Immature natural killer cell (primary cell): Measurements from ENCODE around the gene PIK3C3. TPM values are rescaled to one million over a fixed set of nuclear protein-coding genes. Genes with fewer than 3 reads are reported as not detected.

Experiments
- DNase-seq, 3 donors: peaks; one replicate each; pipeline ENCODE4 v3.0.0; 2022; ENCODE audit warnings: mixed read lengths in 1 of 3
- H3K27ac Mint-ChIP-seq, 6 donors: one replicate each; pipeline ENCODE4 v1.8.0; 2020; ENCODE audit warnings: mixed read lengths in 6 of 6, mild to moderate bottlenecking in 5 of 6, inconsistent platforms in 4 of 6, moderate library complexity in 3 of 6
- H3K27me3 Mint-ChIP-seq, 3 donors: one replicate each; pipeline ENCODE4 v1.8.0; 2020 to 2021; ENCODE audit warnings: low read depth in 3 of 3, mild to moderate bottlenecking in 3 of 3, mixed read lengths in 3 of 3, moderate library complexity in 3 of 3, inconsistent platforms in 1 of 3
- H3K36me3 Mint-ChIP-seq, 3 donors: one replicate each; pipeline ENCODE4 v1.8.0; 2020; ENCODE audit warnings: mixed read lengths in 3 of 3, inconsistent platforms in 2 of 3, mild to moderate bottlenecking in 2 of 3
- H3K4me1 Mint-ChIP-seq, 2 donors: one replicate each; pipeline ENCODE4 v1.8.0; 2020; ENCODE audit warnings: inconsistent platforms in 2 of 2, mild to moderate bottlenecking in 2 of 2, mixed read lengths in 2 of 2, moderate library complexity in 1 of 2
- H3K4me3 Mint-ChIP-seq, 5 donors: one replicate each; pipeline ENCODE4 v1.8.0; 2020; ENCODE audit warnings: mild to moderate bottlenecking in 5 of 5, mixed read lengths in 5 of 5, inconsistent platforms in 3 of 5, moderate library complexity in 3 of 5
- H3K9me3 Mint-ChIP-seq, 6 donors: one replicate each; pipeline ENCODE4 v1.8.0; 2020; ENCODE audit warnings: mild to moderate bottlenecking in 6 of 6, mixed read lengths in 6 of 6, inconsistent platforms in 4 of 6, moderate library complexity in 3 of 6
- polyA plus RNA-seq, 3 donors: library from polyadenylated mRNA; unstranded; fragments of 300-500 nt; fragmentation: Illumina TruSeq; gene quantifications; one replicate each; pipeline ENCODE4 v1.2.3, GENCODE V29; 2021

The PIK3C3 gene
- polyA plus RNA-seq, 3 donors from 2014 or later = 23.4 to 47.0 (median 28.1) TPM

- H3K36me3 Mint-ChIP-seq = peaks cover 7 to 10% (median 8%) of the 10 kb centered on the region in 3 donors
- H3K4me1 Mint-ChIP-seq = peaks cover 34 to 85% of the 10 kb centered on the region in 2 donors
- H3K27me3 Mint-ChIP-seq = no peaks in the 10 kb centered on the region
- peak in 1 of 3 donors; percentile 7 for DNase-seq
- H3K9me3 Mint-ChIP-seq = no peaks in the 10 kb centered on the region
- peak overlapping the region in 5 of 6 donors; percentile 3 to 82 (median 26) for H3K27ac Mint-ChIP-seq
- H3K4me3 Mint-ChIP-seq = peak overlapping the region in 4 of 5 donors; percentile 0 to 39 (median 18)
These were observed 19.8 kb downstream of the PIK3C3 start for GRCh38 chr18:41974796-41975201.

- H3K9me3 Mint-ChIP-seq = no peaks in the 10 kb centered on the region
- H3K27ac Mint-ChIP-seq = peak overlapping the region in 3 of 6 donors; percentile 26 to 82 (median 78)
These were observed 20.2 kb downstream of the PIK3C3 start for GRCh38 chr18:41975284-41975683.

GRCh38 chr18:41977233-41977632, 22.2 kb downstream of the PIK3C3 start:
- Mint-ChIP-seq H3K4me1 (peaks cover 32 to 79% of the 10 kb centered on the region in 2 donors), H3K9me3 (no peaks in the 10 kb centered on the region), H3K36me3 (peaks cover 4 to 10% (median 4%) of the 10 kb centered on the region in 3 donors), H3K27ac (no peak overlapping the region), H3K4me3 (no peak overlapping the region), H3K27me3 (no peaks in the 10 kb centered on the region)
- DNase-seq = no peak

More at GRCh38 chr18:41975284-41975683, 20.2 kb downstream of the PIK3C3 start:
- Mint-ChIP-seq H3K4me1 (peaks cover 31 to 85% of the 10 kb centered on the region in 2 donors), H3K36me3 (peaks cover 4 to 10% (median 4%) of the 10 kb centered on the region in 3 donors), H3K27me3 (no peaks in the 10 kb centered on the region), H3K4me3 (peak overlapping the region in 4 of 5 donors; percentile 0 to 39 (median 18))
- DNase-seq = no peak

GRCh38 chr18:41982942-41983660, 28.1 kb downstream of the PIK3C3 start:
- Mint-ChIP-seq H3K27ac (peak overlapping the region in 4 of 6 donors; percentile 5 to 40 (median 22)), H3K4me1 (peaks cover 15 to 47% of the 10 kb centered on the region in 2 donors), H3K4me3 (no peak overlapping the region), H3K36me3 (peaks cover 0 to 2% (median 1%) of the 10 kb centered on the region in 3 donors), H3K27me3 (peaks cover 0 to 2% (median 0%) of the 10 kb centered on the region in 3 donors), H3K9me3 (no peaks in the 10 kb centered on the region)
- no peak for DNase-seq

GRCh38 chr18:41985914-41986313, 30.9 kb downstream of the PIK3C3 start:
- Mint-ChIP-seq H3K4me3 (no peak overlapping the region), H3K36me3 (peaks cover 3 to 14% (median 4%) of the 10 kb centered on the region in 3 donors), H3K4me1 (peaks cover 12 to 24% of the 10 kb centered on the region in 2 donors), H3K27ac (no peak overlapping the region), H3K9me3 (no peaks in the 10 kb centered on the region), H3K27me3 (peaks cover 0 to 2% (median 0%) of the 10 kb centered on the region in 3 donors)
- no peak for DNase-seq

- peaks cover 14 to 28% (median 17%) of the 10 kb centered on the region in 3 donors for H3K36me3 Mint-ChIP-seq
- H3K27ac Mint-ChIP-seq = no peak overlapping the region
- DNase-seq = no peak
- peaks cover 7 to 18% of the 10 kb centered on the region in 2 donors for H3K4me1 Mint-ChIP-seq
- peaks cover 0 to 2% (median 0%) of the 10 kb centered on the region in 3 donors for H3K27me3 Mint-ChIP-seq
- no peaks in the 10 kb centered on the region for H3K9me3 Mint-ChIP-seq
- H3K4me3 Mint-ChIP-seq = no peak overlapping the region
These were observed 34.5 kb downstream of the PIK3C3 start for GRCh38 chr18:41989508-41989907.

- Mint-ChIP-seq H3K36me3 (peaks cover 28 to 43% (median 29%) of the 10 kb centered on the region in 3 donors), H3K4me1 (peaks cover 7 to 10% of the 10 kb centered on the region in 2 donors), H3K4me3 (no peak overlapping the region), H3K27ac (no peak overlapping the region), H3K27me3 (no peaks in the 10 kb centered on the region), H3K9me3 (no peaks in the 10 kb centered on the region)
- no peak for DNase-seq
These were observed 37.0 kb downstream of the PIK3C3 start for GRCh38 chr18:41992066-41992465.

GRCh38 chr18:41992703-41993102, 37.7 kb downstream of the PIK3C3 start:
- no peak overlapping the region for H3K4me3 Mint-ChIP-seq
- no peaks in the 10 kb centered on the region for H3K9me3 Mint-ChIP-seq
- no peak overlapping the region for H3K27ac Mint-ChIP-seq
- DNase-seq = no peak
- H3K4me1 Mint-ChIP-seq = peaks cover 7 to 10% of the 10 kb centered on the region in 2 donors
- no peaks in the 10 kb centered on the region for H3K27me3 Mint-ChIP-seq
- peaks cover 31 to 48% (median 33%) of the 10 kb centered on the region in 3 donors for H3K36me3 Mint-ChIP-seq

GRCh38 chr18:41993151-41993550, 38.1 kb downstream of the PIK3C3 start:
- H3K4me1 Mint-ChIP-seq = peaks cover 7 to 10% of the 10 kb centered on the region in 2 donors
- no peak overlapping the region for H3K27ac Mint-ChIP-seq
- DNase-seq = no peak
- no peaks in the 10 kb centered on the region for H3K27me3 Mint-ChIP-seq
- H3K9me3 Mint-ChIP-seq = no peaks in the 10 kb centered on the region
- no peak overlapping the region for H3K4me3 Mint-ChIP-seq
- H3K36me3 Mint-ChIP-seq = peaks cover 32 to 48% (median 35%) of the 10 kb centered on the region in 3 donors

- H3K27ac Mint-ChIP-seq = no peak overlapping the region
- H3K4me3 Mint-ChIP-seq = no peak overlapping the region
- H3K36me3 Mint-ChIP-seq = peaks cover 48 to 54% (median 54%) of the 10 kb centered on the region in 3 donors
- DNase-seq = no peak
- H3K4me1 Mint-ChIP-seq = peaks cover 7 to 10% of the 10 kb centered on the region in 2 donors
- H3K9me3 Mint-ChIP-seq = no peaks in the 10 kb centered on the region
- H3K27me3 Mint-ChIP-seq = peaks cover 0 to 1% (median 0%) of the 10 kb centered on the region in 3 donors
These were observed 41.0 kb downstream of the PIK3C3 start for GRCh38 chr18:41996020-41996419.

- Mint-ChIP-seq H3K27ac (no peak overlapping the region), H3K4me1 (no peaks in the 10 kb centered on the region)
These were observed 44.7 kb downstream of the PIK3C3 start for GRCh38 chr18:41999751-42000150.

GRCh38 chr18:42001801-42002200, 46.8 kb downstream of the PIK3C3 start:
- peaks cover 48 to 63% (median 52%) of the 10 kb centered on the region in 3 donors for H3K36me3 Mint-ChIP-seq
- H3K27me3 Mint-ChIP-seq = peaks cover 0 to 1% (median 0%) of the 10 kb centered on the region in 3 donors
- no peak overlapping the region for H3K27ac Mint-ChIP-seq
- H3K9me3 Mint-ChIP-seq = no peaks in the 10 kb centered on the region
- no peak for DNase-seq
- H3K4me3 Mint-ChIP-seq = no peak overlapping the region
- H3K4me1 Mint-ChIP-seq = peaks cover 0 to 4% of the 10 kb centered on the region in 2 donors

More at GRCh38 chr18:41999751-42000150, 44.7 kb downstream of the PIK3C3 start:
- H3K4me3 Mint-ChIP-seq = no peak overlapping the region
- peaks cover 52 to 68% (median 57%) of the 10 kb centered on the region in 3 donors for H3K36me3 Mint-ChIP-seq
- no peaks in the 10 kb centered on the region for H3K9me3 Mint-ChIP-seq
- DNase-seq = no peak
- H3K27me3 Mint-ChIP-seq = peaks cover 0 to 1% (median 0%) of the 10 kb centered on the region in 3 donors

- Mint-ChIP-seq H3K27ac (no peak overlapping the region), H3K4me1 (peaks cover 4 to 12% of the 10 kb centered on the region in 2 donors), H3K36me3 (peaks cover 28 to 62% (median 40%) of the 10 kb centered on the region in 3 donors), H3K9me3 (no peaks in the 10 kb centered on the region), H3K4me3 (no peak overlapping the region), H3K27me3 (peaks cover 0 to 1% (median 0%) of the 10 kb centered on the region in 3 donors)
- DNase-seq = no peak
These were observed 49.6 kb downstream of the PIK3C3 start for GRCh38 chr18:42004653-42005052.

GRCh38 chr18:42005782-42006181, 50.7 kb downstream of the PIK3C3 start:
- no peaks in the 10 kb centered on the region for H3K9me3 Mint-ChIP-seq
- H3K4me3 Mint-ChIP-seq = no peak overlapping the region
- H3K27me3 Mint-ChIP-seq = no peaks in the 10 kb centered on the region
- H3K36me3 Mint-ChIP-seq = peaks cover 21 to 61% (median 37%) of the 10 kb centered on the region in 3 donors
- H3K4me1 Mint-ChIP-seq = peaks cover 4 to 12% of the 10 kb centered on the region in 2 donors
- DNase-seq = no peak
- peak overlapping the region in 2 of 6 donors; percentile 31 to 42 for H3K27ac Mint-ChIP-seq
